Nephron (organoid): ENCODE data around the gene PLXNA3.

Experiments
- H3K27ac Mint-ChIP-seq, 3 experiments: 2 replicates each; pipeline ENCODE4 v1.8.0; 2020; ENCODE audit warnings: mixed read lengths in 3 of 3, mild to moderate bottlenecking in 2 of 3, moderate library complexity in 1 of 3
- H3K27me3 Mint-ChIP-seq: 2 replicates; pipeline ENCODE4 v1.8.0; 2021; ENCODE audit warnings: low read depth, mild to moderate bottlenecking, moderate library complexity, mixed read lengths
- H3K36me3 Mint-ChIP-seq: 2 replicates; pipeline ENCODE4 v1.8.0; 2020; ENCODE audit warnings: low read depth, mixed read lengths
- H3K4me1 Mint-ChIP-seq: 2 replicates; pipeline ENCODE4 v1.8.0; 2020; ENCODE audit warnings: mixed read lengths
- H3K4me3 Mint-ChIP-seq, 3 experiments: 2 replicates each; pipeline ENCODE4 v1.8.0; 2020; ENCODE audit warnings: mild to moderate bottlenecking in 3 of 3, mixed read lengths in 3 of 3, moderate library complexity in 2 of 3
- H3K9me3 Mint-ChIP-seq: 2 replicates; pipeline ENCODE4 v1.8.0; 2020; ENCODE audit warnings: mixed read lengths
- TF ChIP-seq, protein P1 (sequence below), 3 experiments: fragments of 200-600 bp; sonication (generic); IDR thresholded peaks; one replicate each; pipeline ENCODE4 v1.5.0; 2021; ENCODE audit warnings: antibody characterized with exemption in 3 of 3; ENCODE audit not compliant: unreplicated experiment in 3 of 3

The PLXNA3 gene

DNA sequence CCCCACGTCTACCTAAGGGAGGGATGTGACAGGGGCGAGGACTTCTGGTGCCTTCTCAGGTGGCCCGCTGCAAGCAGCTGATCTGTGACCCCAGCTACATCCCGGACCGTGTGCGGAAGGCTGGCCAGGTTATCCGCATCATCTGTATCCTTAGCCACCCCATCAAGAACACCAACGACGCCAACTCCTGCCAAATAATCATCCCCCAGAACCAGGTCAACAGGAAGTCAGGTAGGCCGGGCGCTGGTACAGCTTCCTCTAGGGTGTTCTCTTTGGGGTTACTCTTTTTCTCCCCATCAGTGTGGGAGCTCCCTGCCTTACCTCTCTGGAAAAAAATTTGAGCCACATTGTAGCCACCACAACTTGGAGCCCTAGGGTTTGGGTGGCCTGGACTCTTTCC, 16.5 kb upstream of the PLXNA3 start:
- no peaks in the 10 kb centered on the region for H3K27me3 Mint-ChIP-seq
- H3K36me3 Mint-ChIP-seq, result peaks cover 19% of the 10 kb centered on the region
- TF ChIP-seq, protein P1, sequence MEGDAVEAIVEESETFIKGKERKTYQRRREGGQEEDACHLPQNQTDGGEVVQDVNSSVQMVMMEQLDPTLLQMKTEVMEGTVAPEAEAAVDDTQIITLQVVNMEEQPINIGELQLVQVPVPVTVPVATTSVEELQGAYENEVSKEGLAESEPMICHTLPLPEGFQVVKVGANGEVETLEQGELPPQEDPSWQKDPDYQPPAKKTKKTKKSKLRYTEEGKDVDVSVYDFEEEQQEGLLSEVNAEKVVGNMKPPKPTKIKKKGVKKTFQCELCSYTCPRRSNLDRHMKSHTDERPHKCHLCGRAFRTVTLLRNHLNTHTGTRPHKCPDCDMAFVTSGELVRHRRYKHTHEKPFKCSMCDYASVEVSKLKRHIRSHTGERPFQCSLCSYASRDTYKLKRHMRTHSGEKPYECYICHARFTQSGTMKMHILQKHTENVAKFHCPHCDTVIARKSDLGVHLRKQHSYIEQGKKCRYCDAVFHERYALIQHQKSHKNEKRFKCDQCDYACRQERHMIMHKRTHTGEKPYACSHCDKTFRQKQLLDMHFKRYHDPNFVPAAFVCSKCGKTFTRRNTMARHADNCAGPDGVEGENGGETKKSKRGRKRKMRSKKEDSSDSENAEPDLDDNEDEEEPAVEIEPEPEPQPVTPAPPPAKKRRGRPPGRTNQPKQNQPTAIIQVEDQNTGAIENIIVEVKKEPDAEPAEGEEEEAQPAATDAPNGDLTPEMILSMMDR (IDR thresholded peaks at IDR 0.05; ENCODE audit: unreplicated experiment in 3 of 3), result no peak
- peaks cover 6% of the 10 kb centered on the region for H3K4me1 Mint-ChIP-seq
- peak overlapping the region; percentile 23 to 50 (median 31) for H3K4me3 Mint-ChIP-seq
- H3K9me3 Mint-ChIP-seq, result peaks cover 14% of the 10 kb centered on the region
- H3K27ac Mint-ChIP-seq, result no peak overlapping the region

DNA sequence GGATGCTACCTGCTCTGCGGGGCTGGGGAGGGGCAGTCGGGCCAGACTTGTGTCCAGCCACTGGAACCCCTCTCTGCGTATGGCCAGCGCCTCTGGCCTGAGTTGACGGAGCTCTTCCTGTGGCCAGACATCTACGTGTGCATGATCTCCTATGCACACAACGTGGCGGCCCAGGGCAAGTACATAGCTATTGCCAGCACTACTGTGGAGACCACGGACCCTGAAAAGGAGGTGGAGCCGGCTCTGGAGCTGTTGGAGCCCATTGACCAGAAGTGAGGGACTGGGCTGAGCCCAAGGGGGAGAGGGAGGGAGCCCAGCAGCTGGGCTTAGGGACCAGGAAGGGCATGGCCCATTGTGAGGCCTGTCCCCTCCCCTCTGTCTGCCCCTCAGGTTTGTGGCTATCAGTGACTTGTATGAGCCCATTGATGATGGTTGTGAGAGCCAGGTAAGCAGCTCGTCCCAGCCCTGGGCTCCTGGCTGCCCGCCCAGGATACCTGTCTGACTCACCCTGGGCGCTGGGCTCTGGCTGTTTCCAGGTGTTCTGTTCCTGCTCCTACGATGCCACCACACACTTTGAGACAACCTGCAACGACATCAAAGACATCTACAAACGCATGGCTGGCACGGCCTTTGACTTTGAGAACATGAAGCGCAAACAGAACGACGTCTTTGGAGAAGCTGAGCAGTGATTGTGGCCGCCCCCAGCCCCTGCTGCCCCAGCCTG, 15.9 kb upstream of the PLXNA3 start:
- TF ChIP-seq, protein P1 (IDR thresholded peaks at IDR 0.05; ENCODE audit: unreplicated experiment in 3 of 3), result no peak
- Mint-ChIP-seq H3K4me1 (peaks cover 6% of the 10 kb centered on the region), H3K9me3 (peaks cover 17% of the 10 kb centered on the region), H3K4me3 (peak overlapping the region in 2 of 3 experiments; percentile 23 to 50), H3K27ac (no peak overlapping the region), H3K36me3 (peaks cover 19% of the 10 kb centered on the region), H3K27me3 (no peaks in the 10 kb centered on the region)

DNA sequence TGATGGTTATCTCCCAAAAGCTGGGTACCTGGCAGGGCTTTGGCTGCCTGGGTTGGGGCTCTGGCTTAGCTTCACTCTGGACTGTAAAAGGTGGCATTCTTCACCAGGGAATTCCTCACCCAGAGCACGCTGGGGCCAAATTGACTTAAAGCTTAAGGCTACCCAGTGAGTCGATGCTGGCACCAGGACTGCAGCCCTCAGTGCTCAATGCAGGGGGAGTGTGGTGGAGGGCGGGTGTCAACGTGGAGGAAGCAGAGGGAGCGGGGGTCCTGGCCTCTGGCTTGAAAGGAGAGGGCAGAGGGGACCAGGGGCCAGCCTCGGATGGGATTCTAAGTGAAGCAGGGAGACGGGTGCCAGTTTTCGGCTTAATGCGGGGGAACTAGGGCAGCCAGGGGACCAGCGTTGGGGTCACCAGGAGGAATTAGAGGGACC, 14.6 kb upstream of the PLXNA3 start:
- Mint-ChIP-seq H3K4me3 (peak overlapping the region; percentile 79 to 84 (median 82)), H3K27ac (peak overlapping the region; percentile 31 to 72 (median 42)), H3K36me3 (peaks cover 15% of the 10 kb centered on the region), H3K9me3 (peaks cover 13% of the 10 kb centered on the region), H3K4me1 (no peaks in the 10 kb centered on the region), H3K27me3 (no peaks in the 10 kb centered on the region)
- TF ChIP-seq, protein P1 (IDR thresholded peaks at IDR 0.05; ENCODE audit: unreplicated experiment in 3 of 3), result no peak

- Mint-ChIP-seq H3K4me1 (no peaks in the 10 kb centered on the region), H3K27me3 (no peaks in the 10 kb centered on the region), H3K36me3 (peaks cover 12% of the 10 kb centered on the region), H3K9me3 (peaks cover 13% of the 10 kb centered on the region), H3K27ac (peak within 1 kb of the TSS; percentile 31 to 72 (median 42)), H3K4me3 (peak within 1 kb of the TSS; percentile 79 to 84 (median 82))
- TF ChIP-seq, protein P1 (IDR thresholded peaks at IDR 0.05; ENCODE audit: unreplicated experiment in 3 of 3), result no peak
These were observed 13.9 kb upstream of the PLXNA3 start, which contains the start of gene FAM50A for GRCh38 chrX:154443992-154444754. Gene FAM50A, plus strand, starts transcription at chrX:154444141. Its CDS starts 95 bp downstream, at chrX:154444236.

- H3K9me3 Mint-ChIP-seq, result peaks cover 13% of the 10 kb centered on the region
- peaks cover 11% of the 10 kb centered on the region for H3K36me3 Mint-ChIP-seq
- H3K4me3 Mint-ChIP-seq, result peak overlapping the region; percentile 24 to 34 (median 32)
- H3K4me1 Mint-ChIP-seq, result no peaks in the 10 kb centered on the region
- TF ChIP-seq, protein P1 (IDR thresholded peaks at IDR 0.05; ENCODE audit: unreplicated experiment in 3 of 3), result no peak
- no peaks in the 10 kb centered on the region for H3K27me3 Mint-ChIP-seq
- H3K27ac Mint-ChIP-seq, result no peak overlapping the region
These were observed 13.3 kb upstream of the PLXNA3 start for GRCh38 chrX:154444755-154445246.
